GM21723 (cell line): Measurements from ENCODE around the gene LEKR1.
"Not testable (repeated sequence)": the region's sequence is repeated elsewhere in the genome, so short reads cannot be mapped to it uniquely, and the experiment has no call there.

Source experiments
- ATAC-seq: cut with Tn5 transposase; IDR thresholded peaks from one replicate; pipeline ENCODE4 v1.9.1; 2021; ENCODE audit warnings: mild to moderate bottlenecking, moderate library complexity; ENCODE audit not compliant: unreplicated experiment

The LEKR1 gene

DNA sequence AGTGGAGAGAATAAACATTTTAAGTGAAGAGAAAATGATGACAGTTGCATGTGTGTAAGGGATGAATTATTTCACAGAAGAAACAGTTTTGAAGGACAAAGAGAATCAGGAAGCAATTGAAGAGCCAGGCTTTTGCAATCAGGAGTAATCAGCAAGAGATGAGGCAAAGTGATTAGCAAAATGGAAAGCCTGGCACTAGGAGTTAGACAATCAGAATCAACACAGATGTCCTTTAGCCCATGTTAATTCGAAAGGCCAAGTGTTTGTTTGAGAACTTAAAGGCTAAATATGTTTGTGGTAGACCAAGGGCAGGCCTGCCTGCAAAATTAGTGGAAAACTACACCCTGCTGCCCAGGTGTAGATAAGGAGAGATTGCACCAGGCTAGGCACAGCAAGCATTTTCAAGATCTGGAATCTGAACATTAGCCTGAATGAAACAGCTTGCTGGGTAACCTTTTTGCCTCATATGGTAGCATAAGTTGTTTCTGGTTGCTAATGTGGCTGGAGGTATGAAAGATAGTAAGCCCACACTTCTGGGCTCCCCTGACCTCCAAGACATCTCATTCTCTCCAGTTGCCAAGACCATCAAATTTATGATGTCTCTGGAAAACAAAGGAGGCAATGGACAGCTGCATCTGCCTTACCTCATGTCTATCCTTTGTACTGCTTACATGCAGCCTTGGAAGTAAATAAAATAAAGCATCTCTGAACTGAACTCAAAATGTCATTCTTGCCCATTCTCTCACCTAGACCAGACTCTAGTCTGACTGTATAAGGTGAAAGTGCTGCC is 22.0 kb upstream of the LEKR1 start:
- no peak for ATAC-seq

DNA sequence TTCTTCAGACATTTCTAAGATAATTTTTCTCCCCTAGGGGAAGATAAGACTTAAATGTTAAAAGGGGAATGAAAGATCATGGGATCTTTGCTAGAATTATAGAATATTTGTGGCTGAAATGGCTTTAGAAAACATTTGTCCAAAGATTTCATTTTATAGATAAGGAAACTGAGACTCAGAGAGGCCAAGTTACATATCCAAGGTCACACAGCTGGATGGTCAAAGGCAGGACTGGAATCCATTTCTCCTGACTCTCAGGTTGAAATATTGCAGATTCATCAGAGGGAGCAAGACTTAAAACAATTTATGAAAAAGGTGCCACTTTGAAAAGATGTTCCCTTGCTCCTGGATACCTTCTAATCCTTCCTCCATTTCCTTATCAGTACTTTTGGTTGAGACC is 19.5 kb upstream of the LEKR1 start:
- ATAC-seq: no peak

DNA sequence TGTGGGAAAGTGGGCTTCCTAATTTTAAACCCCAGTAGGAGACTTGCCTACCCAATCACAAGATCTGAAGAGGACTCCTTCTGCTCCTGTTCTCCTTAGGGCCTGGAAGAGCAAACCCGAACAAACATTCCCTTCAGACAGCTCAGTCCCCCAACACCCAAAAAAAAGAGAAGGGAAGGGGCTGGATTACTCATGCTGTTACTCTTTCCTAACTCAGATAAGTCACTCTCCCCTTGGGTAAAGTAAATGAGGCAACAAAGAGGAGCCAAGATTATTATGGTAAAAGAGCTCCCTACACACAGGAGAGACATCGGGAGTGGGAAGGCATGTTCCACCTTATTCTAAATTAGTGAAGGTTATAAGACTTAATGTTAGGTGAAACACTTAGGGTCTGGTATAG is 18.1 kb upstream of the LEKR1 start:
- no peak for ATAC-seq

DNA sequence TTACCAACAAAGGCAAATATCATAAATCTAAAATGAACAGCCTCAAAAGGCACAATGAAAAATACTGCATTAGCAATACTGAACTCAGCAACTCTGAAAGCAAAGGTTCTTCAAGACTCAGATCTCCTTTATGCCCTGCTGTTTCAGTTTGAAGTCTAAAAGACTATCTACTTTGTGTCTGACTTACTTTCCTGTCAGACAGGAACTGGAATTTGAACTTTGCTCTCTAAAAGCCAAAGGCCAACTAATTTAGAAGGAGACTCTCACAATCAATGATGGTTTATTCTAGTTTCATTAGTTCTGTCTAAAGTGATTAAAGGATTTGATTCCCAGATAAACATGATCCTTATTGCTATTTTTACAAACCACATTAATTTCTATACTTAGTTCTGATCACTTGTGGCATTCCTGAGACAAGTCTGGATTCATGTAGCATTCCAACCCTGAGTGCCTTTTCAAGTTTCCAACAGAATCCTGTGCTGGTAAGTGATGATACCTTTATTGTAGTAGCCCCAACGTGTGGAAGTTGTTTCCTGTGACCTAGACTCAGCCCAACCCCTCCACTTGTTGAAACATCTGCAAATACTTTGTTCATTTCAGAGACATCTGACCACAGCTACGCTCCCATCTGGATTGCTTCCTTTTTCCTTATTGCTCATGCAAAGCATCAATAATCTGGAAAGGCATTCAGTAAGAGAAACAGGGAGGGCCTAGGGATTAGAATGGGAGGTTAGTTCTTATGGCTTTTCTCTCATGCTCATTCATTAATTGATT is 14.9 kb upstream of the LEKR1 start:
- ATAC-seq: no peak

DNA sequence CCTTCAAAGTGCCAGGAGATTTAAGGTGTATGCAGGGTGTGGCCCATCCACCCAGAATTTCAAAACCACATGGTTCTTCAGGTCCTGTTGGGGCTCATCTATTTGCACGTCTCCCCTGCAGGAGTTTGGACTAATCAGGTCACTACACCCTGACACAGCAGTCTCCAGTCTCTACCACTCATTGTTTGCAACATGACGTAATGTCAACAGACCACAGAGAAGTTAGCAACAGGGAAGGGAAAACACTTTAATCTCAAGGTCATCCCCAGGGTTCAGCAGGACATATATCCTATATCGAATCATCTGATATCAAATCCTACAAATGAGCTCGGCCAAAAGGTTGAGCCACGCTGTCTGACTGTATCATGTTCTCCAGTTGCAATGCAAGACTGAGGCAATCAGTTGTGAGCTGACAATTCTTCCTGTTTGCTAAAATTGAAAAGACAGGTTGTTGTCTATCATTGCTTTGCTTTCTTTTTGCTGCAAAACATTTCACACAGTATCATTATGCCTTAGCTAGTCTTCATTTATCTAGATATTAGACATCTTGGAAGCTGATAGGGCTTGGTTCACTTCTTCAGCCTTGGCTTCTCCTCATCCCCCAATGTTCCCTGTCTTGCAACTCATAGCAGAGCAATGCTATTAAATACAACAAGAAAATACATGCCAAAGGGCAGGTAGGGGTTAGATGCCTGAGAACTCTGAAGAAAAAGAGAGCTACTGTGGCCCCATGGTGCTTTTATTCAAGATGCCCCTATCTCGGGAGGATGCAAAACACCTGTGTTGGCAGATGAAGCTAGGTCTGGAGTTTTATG is 13.4 kb upstream of the LEKR1 start:
- ATAC-seq: no peak

DNA sequence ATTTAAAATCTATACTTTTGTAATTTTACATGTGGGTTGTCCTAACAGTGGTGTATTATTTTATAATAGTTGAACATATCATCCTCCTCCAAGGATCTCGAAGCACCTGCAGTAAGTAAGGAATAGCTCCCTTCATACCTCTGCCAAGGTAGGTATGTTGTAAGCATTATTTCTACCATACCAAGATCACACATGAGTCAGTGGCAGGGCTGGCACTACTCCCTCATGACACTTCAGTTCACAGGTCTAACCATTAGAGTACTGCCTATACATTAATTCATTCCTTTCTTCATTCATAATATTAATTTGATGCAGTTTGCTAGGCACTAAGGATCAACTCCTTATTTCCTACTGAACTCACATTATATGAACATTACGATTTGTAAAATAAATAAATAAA is 11.9 kb upstream of the LEKR1 start:
- no peak for ATAC-seq

DNA sequence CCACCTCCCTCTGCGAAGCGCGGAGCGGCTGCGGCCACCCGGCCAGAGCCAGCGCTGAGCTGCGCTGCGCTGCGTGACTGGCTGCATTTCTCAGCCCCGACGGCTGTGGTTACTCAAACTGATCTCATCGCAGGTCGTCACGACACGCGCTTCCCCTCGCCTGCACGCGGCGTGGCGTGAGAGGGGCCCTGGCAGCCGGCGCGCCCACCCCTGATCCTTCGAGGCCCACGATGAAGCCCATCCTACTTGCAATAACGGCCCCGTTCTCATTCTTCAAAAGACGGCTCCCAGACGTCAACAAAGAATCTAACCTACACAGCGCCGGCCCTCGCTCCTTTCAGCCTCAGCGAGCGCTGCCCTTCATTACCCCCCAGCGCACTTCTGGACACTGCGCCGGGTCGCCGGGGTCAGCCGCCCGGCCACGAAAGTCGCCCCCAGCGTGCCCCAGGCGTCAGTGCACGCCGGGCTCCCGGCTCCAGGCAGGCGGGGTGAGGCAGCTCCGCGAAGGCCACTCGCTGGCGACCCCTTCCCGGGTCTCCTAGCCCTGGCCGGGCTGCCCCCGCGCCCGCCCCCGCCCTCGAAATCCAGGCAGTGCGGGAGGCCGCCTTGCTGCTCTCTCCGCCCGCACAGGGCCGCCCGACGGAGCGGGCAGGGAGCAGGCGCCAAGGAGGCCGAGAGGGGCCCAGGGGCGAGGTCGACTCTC is 9.9 kb upstream of the LEKR1 start:
- peak; percentile 33 for ATAC-seq

DNA sequence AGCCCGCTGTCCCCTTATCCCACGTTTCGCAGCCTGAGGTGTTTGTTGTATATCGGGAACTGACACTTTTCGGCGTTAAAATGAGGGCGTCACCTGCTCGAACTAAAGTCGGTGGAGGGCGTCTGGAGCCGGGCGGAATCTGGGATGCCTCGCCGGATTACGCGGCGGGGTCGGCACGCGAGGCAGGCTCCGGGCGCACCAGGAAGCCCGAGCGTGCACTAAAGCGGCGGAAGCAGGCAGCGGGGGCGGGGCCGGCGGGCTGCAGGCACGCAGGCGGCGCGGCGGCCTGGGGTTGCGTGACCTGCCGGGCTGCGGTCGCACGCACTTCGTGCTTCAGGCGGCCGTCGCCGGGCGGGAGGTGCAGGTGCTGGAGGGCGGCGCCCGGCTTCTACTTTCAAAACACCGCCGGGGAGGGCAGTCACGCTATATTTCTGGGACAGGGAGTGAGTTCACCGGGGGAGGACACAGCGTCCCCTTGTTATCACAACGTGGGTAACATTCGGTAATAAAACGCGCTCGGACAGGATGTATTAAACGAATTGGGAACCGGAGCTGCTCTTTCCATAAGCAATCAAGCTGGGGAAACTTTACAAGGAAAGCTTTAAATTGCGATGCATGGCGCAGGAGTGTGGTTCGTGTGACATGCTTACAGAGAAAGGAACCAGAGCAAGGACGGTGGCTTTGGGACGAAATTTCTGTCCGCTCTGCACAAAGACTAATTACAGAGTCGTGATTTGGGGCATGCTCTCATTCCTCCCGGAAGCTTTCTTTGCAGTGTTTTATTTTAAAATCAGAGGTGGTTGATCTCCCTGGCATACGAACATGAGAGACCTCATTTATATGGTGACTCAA is 9.1 kb upstream of the LEKR1 start:
- ATAC-seq: peak; percentile 77

DNA sequence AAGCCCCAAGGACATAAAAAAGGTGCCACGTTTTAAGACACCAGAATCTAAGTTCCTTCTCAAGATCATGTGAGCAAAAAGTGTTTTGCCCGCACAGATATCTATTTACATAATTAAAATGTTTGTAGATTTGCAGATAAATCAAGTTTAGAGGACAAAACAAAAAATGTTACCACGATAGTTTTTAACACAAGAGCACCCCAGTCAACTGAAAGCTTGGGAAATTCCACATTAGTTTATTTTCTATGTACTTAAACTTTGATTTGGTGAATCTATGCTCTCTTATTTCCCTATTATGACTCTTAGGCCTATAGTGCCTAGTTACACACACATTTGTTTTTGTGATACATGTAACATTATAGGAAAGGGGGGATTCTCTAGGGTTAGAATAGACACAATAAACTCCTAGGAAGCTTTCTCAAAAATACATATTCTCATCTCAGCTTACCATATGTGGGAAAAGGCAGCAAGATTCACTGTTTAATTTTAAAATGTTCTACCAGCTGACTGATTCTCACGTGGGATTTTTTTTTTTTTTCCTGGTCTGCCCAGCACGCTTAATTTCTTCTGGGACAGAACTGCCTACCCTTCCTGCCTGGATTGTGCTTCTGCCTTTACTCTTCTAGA is 8.4 kb upstream of the LEKR1 start:
- ATAC-seq: no peak

DNA sequence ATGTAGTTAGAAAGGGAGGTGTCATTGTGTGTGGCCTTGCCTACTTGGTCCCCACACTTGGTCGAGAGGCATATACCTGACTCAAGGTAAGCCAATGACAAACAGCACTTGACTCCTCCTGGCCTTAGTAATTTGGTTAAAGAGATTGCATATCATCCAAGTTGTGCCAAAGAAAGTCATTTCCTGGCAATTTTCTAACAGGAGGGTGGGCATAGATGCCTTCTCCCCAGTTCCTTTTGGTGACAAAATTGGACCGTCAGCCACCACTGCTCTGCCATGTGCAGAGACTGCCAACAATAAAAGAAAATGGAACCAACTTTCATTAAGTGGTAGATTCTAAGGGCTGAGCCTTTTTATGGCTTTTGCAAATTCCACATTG is 7.9 kb upstream of the LEKR1 start:
- ATAC-seq: no peak

DNA sequence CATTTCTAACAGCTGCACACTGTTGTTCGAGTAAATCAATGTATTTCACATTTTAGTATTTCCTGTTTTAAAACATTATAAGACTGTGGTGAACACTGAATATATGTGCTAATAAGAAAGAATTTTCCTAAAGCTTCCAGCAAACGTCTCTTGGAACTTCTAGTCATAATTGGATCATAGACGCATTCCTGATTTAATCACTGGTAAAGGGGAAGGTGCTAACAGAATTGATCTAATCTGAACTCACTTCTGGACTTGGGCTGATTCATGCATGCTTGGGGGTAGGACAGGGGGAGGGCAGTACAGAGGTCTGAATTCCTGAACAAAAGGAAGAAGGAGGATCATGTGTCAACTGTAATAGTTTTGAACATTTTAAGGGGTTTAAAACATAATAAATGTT is 7.3 kb upstream of the LEKR1 start:
- ATAC-seq: no peak

DNA sequence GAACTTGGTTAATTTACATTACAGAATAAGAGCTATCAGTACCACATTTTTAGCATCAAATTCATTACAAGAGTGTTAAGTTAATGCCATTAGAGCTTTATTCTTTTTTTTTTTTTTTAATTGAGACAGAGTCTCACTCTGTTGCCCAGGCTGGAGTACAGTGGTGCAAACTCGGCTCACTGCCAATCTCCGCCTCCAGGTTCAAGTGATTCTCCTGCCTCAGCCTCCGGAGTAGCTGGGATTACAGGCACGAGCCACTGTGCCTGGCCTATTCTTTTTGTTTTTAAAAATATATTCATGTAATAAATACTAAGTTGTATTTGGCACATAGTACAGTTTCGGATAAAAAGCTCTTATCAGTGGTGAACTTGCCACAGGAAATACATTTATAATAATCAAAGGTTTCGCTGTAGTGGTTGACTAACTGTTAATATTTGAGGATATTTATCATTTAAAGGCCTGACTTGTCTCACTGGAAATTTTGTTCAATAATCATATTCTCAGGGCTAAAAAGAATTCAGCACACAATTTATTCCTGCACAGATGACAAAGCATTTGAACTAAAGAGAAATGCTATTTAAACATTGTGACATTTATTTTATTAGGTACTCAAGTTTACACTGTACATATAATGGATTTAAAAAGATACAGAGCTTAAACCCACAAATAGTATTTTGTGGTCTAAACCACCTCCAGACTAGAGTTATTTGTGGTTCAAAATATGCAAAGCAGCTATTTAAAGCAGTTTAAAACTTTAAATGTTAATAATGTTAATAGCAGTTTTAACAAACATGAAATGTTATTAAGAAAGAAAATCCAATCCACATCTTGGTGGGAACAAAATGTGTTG is 6.1 kb upstream of the LEKR1 start:
- ATAC-seq: no peak

DNA sequence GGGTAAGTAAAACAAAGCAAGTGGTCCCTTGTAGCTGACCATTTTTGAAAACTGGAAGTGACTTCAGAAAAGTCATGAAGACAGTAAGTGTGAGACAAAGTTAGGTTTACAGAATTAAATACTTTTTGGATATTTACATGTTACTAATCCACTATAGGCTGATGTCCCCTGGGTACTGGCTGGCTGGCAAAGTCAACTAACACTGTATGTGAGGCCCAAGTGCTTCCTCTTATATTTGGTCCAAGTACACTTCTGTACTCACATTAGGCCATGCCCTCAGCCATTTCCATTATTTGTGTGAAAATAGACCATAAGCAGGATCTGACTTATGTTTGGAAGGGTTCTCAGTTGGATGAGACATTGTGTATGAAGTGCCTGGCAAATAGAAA is 5.5 kb upstream of the LEKR1 start:
- no peak for ATAC-seq

DNA sequence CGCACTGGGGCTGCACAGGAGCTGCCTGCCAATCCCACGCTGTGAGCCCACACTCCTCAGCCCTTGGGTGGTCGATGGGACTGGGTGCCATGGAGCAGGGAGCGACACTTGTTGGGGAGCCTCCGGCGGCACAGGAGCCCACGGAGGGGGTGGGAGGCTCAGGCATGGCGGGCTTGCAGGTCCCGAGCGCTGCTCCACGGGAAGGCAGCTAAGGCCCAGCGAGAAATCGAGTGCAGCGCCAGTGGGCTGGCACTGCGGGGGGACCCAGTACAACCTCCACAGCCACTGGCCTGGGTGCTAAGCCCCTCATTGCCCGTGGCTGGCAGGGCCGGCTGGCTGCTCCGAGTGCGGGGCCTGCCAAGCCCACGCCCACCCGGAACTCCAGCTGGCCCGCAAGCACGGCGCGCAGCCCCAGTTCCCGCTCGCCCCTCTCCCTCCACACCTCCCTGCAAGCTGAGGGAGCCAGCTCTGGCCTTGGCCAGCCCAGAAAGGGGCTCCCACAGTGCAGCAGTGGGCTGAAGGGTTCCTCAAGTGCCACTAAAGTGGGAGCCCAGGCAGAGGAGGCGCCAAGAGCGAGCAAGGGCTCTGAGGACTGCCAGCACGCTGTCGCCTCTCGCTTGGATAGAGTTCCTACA is 3.4 kb upstream of the LEKR1 start:
- ATAC-seq: not testable (repeated sequence)

DNA sequence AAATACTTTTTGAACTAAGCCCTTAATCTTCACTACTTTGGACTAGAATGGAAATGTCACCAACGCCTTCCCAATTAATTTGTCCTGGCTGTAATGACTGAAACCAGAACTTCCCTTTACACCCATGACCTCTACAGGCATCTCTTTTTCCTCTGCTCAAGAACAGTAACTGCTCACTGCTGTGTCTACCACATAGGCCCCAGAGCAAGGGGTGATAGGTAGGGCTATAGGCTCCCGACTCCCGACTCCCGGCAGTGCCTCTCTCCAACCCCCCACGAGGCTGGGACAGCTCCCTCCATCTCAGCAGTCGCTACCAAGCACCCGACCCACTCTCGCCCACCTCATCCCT is 384 bp upstream of the LEKR1 start:
- peak; percentile 64 for ATAC-seq

DNA sequence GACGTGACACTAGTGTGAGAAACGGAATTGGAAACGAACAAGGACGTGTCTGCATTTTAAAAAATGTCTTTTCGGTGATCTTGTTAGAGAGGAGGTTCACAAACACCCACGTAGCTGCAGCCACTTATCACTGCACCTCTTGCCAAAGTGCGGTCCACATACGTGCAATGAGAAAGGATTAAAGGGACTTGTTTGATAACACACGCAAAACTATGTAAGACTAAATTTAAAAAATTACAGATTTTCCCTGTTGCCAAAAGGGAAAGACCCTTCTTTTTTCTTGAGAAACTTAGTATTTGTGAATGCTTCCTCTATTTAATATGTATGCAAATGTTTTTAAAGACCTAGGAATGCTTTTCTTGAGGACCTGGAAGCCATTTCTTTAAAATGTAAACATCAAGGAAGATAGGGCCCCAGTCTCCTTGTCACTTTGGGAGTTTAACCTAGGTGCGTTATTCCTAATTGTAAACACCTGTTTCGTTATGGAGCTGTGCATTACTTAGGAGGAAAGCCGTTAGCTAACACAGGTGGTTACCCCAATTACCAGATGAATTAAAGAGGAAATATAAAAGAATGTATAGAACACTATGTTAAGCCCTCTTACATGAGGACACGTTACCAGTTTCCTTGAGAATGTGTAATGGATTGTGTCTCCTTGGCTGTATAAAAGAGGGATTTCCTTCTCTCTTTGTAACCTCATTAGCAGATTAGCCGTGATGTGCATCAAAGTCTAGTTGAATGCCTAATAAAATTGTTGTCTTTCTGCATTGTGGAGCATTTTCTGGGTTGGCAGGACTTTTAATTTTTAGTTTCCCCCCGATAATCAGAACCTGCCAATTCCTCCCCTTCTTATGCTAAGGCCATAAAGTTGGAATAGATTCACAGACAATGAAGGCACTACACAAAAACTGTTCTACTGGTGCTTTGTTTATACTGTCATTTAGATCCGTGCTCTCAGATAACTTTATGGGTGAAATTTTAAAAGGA is 1.0 kb downstream of the LEKR1 start:
- ATAC-seq: no peak

DNA sequence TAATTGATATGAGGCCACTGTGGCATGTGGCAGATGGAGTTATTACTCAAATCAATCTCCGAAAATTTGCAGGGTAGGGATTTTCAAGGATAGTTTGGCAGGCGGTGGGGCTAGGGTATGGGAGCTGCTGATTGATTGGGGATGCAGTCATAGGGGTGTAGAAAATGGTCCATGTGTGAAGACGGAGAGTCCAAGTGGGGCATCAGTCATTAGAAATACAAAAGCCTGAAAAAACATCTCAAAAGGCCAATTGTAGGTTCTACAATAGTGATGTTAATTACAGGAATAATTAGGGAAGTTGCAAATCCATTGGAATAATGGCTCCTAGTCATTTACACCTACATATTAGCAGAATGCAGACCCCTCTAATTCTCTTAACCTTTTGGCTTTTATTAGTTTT is 4.9 kb downstream of the LEKR1 start:
- no peak for ATAC-seq
